ENCODE data around the gene SLCO3A1. TPM values are rescaled to one million over a fixed set of nuclear protein-coding genes. Genes with fewer than 3 reads are reported as not detected.
A peak's percentile ranks its signal among the peaks of the same experiment; 100 is the strongest.

Gene SLCO3A1
- total and polyA plus RNA-seq, 12 donors, result 1.8 to 26.6 (median 17.2) TPM

GRCh38 chr15:92116330-92116729 lies 262.8 kb downstream of the SLCO3A1 start:
- 93 to 97% (median 94%) methylated on average over 5 of the region's 5 CpGs for WGBS, 4 donors
- no peak overlapping the region for H3K4me3 ChIP-seq
- no peaks in the 10 kb centered on the region for H3K36me3 ChIP-seq (replicated peaks in 1 of 2)
- TF ChIP-seq CTCF (IDR thresholded peaks at IDR 0.05), result no peak
- TF ChIP-seq POLR2A (IDR thresholded peaks at IDR 0.05), result no peak
- DNase-seq, result no peak
- H3K27ac ChIP-seq, result no peak overlapping the region
- intact Hi-C loops (cut with DNase I), result no loop called here
- no peaks in the 10 kb centered on the region for H3K9me3 ChIP-seq (replicated peaks in 1 of 3)
- H3K4me1 ChIP-seq (replicated peaks in 1 of 2), result peaks cover 22 to 30% of the 10 kb centered on the region in 2 donors
- H3K27me3 ChIP-seq, result no peaks in the 10 kb centered on the region

GRCh38 chr15:92117261-92117731 lies 263.8 kb downstream of the SLCO3A1 start:
- H3K9me3 ChIP-seq (replicated peaks in 1 of 3), result no peaks in the 10 kb centered on the region
- DNase-seq, result peak; percentile 30 to 76 (median 50)
- H3K27ac ChIP-seq, result peak overlapping the region in 1 of 5 donors; percentile 7
- H3K4me1 ChIP-seq (replicated peaks in 1 of 2), result peaks cover 22 to 30% of the 10 kb centered on the region in 2 donors
- no peaks in the 10 kb centered on the region for H3K36me3 ChIP-seq (replicated peaks in 1 of 2)
- 23 to 34% (median 30%) methylated on average over 11 of the region's 11 CpGs for WGBS, 4 donors
- TF ChIP-seq CTCF (IDR thresholded peaks at IDR 0.05) (no peak), POLR2A (IDR thresholded peaks at IDR 0.05) (peak in 1 of 2 donors; percentile 15)
- intact Hi-C loops (cut with DNase I), result no loop called here
- no peak overlapping the region for H3K4me3 ChIP-seq
- no peaks in the 10 kb centered on the region for H3K27me3 ChIP-seq

- no peaks in the 10 kb centered on the region for H3K27me3 ChIP-seq
- no peak overlapping the region for H3K4me3 ChIP-seq
- no peaks in the 10 kb centered on the region for H3K36me3 ChIP-seq (replicated peaks in 1 of 2)
- H3K4me1 ChIP-seq (replicated peaks in 1 of 2), result peaks cover 22 to 30% of the 10 kb centered on the region in 2 donors
- peak in 2 of 7 donors; percentile 22 to 38 for DNase-seq
- intact Hi-C loops (cut with DNase I), result no loop called here
- H3K27ac ChIP-seq, result no peak overlapping the region
- no peaks in the 10 kb centered on the region for H3K9me3 ChIP-seq (replicated peaks in 1 of 3)
- no peak for TF ChIP-seq CTCF (IDR thresholded peaks at IDR 0.05)
- TF ChIP-seq POLR2A (IDR thresholded peaks at IDR 0.05), result no peak
- 64 to 79% (median 72%) methylated on average over 6 of the region's 6 CpGs for WGBS, 4 donors
Observed at GRCh38 chr15:92118162-92118935, 264.8 kb downstream of the SLCO3A1 start.

- 63 to 79% (median 70%) methylated on average over 3 of the region's 3 CpGs for WGBS, 4 donors
Observed at GRCh38 chr15:92118936-92119325, 265.4 kb downstream of the SLCO3A1 start.

More at GRCh38 chr15:92118936-92119325, 265.4 kb downstream of the SLCO3A1 start:
- H3K27me3 ChIP-seq, result no peaks in the 10 kb centered on the region
- H3K4me3 ChIP-seq, result no peak overlapping the region
- H3K36me3 ChIP-seq (replicated peaks in 1 of 2), result no peaks in the 10 kb centered on the region
- TF ChIP-seq CTCF (IDR thresholded peaks at IDR 0.05), result no peak
- no peak for TF ChIP-seq POLR2A (IDR thresholded peaks at IDR 0.05)
- no peaks in the 10 kb centered on the region for H3K9me3 ChIP-seq (replicated peaks in 1 of 3)
- no peak for DNase-seq
- intact Hi-C loops (cut with DNase I), result no loop called here
- H3K4me1 ChIP-seq (replicated peaks in 1 of 2), result peaks cover 22 to 30% of the 10 kb centered on the region in 2 donors
- H3K27ac ChIP-seq, result no peak overlapping the region

All from adrenal gland (tissue), 12 donors.